PC-9 (cell line): ENCODE data around the gene DNAJB1.

ENCODE experiments used
- EZH2 ChIP-seq: fragments of 200-600 bp; sonication (generic); IDR thresholded peaks from 2 replicates; pipeline ENCODE4 v1.8.0; 2017; ENCODE audit warnings: antibody characterized with exemption, low read depth
- TF ChIP-seq, protein P1 (sequence below): fragments of 200-600 bp; sonication (generic); conservative IDR thresholded peaks from 2 replicates; pipeline ENCODE4 v1.6.1; 2017; ENCODE audit warnings: mixed run types, antibody characterized with exemption, mild to moderate bottlenecking, moderate library complexity

DNA sequence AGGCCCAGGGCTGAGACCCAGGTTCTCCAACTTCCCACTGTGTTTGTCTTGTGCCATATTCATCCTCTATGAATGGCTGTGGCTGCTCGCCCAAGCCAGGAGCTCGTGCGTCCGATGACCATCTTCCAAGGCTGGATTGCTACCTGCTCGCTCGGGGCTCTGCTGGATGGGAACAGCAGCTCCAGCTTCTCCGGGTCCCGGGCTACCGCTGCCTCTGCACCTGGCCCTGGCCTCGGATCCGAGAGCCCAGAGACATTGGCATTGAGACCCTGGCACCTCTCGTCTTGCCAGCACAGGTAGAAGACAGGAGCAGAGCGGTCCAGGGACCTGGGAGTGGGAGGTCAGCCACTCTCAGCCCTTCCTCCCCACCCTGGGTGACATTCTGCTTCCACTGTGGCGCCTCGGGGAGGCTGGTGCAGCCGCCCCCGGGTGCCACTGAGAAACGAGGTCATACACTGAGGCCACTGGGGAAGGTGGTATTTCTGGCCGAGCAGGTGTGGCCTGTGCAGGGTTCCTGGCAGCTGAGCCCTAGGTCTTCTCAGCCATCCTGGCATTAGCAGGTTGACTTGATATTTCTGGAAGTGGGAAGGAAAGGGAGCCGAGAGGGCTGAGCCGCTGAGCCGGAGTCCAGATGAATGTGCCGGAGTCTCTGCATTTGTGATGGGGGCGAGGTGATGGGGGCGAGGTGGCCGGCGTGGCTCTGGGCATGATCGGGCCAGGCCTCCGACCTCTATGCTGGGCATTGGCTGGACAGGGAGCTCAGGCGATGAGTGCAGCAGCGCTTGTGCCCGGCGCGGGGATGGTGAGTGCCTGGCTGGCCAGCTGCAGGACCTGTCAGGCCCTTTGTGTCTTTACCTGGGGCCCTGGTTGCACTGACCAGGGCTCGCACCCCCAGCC is 35.1 kb upstream of the DNAJB1 start:
- TF ChIP-seq, protein P1, sequence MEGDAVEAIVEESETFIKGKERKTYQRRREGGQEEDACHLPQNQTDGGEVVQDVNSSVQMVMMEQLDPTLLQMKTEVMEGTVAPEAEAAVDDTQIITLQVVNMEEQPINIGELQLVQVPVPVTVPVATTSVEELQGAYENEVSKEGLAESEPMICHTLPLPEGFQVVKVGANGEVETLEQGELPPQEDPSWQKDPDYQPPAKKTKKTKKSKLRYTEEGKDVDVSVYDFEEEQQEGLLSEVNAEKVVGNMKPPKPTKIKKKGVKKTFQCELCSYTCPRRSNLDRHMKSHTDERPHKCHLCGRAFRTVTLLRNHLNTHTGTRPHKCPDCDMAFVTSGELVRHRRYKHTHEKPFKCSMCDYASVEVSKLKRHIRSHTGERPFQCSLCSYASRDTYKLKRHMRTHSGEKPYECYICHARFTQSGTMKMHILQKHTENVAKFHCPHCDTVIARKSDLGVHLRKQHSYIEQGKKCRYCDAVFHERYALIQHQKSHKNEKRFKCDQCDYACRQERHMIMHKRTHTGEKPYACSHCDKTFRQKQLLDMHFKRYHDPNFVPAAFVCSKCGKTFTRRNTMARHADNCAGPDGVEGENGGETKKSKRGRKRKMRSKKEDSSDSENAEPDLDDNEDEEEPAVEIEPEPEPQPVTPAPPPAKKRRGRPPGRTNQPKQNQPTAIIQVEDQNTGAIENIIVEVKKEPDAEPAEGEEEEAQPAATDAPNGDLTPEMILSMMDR: no peak
- TF ChIP-seq EZH2: no peak
